Inflammatory macrophage treated with lipopolysaccharide for 1 hour (primary cell): ENCODE data around the gene ARIH1.
A peak's percentile ranks its signal among the peaks of the same experiment; 100 is the strongest.
"Not testable (repeated sequence)": the region's sequence is repeated elsewhere in the genome, so short reads cannot be mapped to it uniquely, and the experiment has no call there.

ENCODE experiments used
- DNase-seq, 2 donors: peaks; one replicate each; pipeline ENCODE4 v3.0.0-alpha.2; 2020 to 2022

ARIH1 gene

DNA sequence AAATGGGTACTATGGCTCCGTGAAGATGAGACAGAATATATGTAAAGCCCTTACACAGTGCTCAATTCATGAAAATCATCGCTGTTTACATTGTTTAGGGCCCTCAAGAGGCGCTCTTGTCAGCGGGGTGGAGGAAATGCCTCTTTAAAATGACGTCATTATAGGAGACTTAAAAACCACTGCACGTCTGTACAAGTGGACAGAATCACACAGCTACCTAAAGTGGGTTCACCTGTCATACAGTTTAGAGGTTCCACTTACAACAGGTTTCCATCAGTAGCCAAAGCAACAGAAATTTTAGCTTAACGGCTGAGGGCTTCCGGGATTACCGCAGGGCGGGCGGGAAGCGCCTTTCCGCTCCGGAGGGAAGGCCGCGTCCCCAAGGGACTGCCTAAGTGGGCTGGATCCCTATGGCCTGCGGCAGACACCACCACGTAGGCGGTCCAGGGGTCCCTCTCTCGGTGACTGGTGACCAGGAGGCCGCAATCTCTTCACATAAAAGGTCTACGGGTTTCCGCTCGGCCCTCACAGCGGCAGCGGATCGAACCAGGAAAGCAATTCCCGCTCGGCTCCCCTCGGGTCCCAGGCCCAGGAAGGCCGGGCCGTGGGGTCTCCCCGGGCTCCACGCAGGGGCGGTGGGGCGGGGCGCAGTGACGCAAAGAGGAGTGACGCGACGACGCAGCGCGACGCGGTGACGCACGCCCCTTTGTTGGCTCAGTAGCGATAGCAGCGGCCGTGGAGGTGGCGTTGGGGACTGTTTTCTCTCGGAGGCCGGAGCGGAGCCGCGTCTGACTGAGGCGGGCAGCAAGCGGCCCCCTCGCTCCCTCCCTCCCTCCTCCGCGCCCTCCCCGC, at the start of gene ARIH1:
ARIH1 (plus strand) TSS at position 717 of the 852 bp plus-strand sequence. CDS start 310 bp downstream, outside the sequence.
- DNase-seq: peak; percentile 91 to 98

DNA sequence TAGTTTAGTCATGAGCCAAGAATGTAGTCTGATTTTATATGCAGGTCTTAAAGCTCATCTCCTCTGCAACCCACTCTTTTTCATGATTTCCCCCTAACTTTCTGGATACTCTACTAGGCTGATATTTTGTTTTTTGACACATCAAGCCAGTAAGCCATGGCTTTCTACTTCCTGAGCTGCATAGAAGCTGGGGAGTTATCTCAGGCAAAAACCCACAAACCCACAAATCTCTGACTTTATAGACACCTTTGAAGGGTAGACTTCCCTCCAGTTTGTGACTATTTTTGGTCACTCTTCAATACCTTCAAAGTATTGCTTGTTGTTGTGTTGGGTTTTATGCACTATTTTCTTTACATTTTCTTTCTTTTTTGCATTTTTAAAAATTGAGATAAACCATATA, 47.4 kb upstream of the ARIH1 start:
- DNase-seq: no peak

- no peak for DNase-seq
Measured at GRCh38 chr15:72437650-72438316, 36.3 kb upstream of the ARIH1 start.

- DNase-seq: not testable (repeated sequence)
Measured at GRCh38 chr15:72442848-72443247, 31.3 kb upstream of the ARIH1 start.

DNA sequence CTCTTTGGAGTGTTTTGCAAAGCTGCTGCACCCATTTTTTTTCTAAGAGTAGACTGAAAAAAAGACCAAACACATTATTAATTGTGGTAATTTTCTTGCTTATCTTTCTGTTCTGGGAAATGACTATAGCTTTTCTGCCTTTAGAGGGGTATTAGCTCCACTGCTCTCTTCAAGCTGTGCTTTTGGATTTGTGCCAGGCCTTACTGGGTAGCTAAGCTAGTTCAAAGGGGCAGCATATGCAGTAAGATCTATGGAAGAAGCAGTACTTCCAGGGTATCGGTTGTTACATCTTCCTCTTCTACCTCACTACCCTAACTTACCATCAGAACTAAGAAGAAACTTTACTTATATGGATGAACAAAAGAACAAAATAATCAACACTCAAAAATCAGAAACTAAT, 28.7 kb upstream of the ARIH1 start:
- no peak for DNase-seq

- DNase-seq: no peak
Measured at GRCh38 chr15:72450805-72451204, 23.3 kb upstream of the ARIH1 start.

DNA sequence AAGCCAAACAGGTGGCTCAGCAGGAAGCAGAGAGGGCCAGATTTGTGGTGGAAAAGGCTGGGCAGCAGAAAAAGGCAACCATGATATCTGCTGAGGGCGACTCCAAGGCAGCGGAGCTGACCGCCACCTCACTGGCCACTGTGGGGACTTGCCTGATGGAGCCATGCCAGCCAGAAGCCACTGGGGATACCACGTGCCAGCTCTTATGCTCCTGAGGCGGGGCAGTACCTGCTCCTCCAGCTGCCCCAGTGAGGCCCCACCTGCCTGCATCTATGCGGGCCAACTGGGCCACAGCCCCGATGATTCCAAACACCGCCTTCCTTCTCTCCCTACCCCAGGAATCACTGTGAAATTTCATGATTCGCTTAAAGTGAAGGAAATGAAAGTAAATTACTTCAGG, 22.9 kb upstream of the ARIH1 start:
- DNase-seq: no peak

- no peak for DNase-seq
Measured at GRCh38 chr15:72456684-72457083, 17.4 kb upstream of the ARIH1 start.

GRCh38 chr15:72460402-72460801, 13.7 kb upstream of the ARIH1 start:
- no peak for DNase-seq

DNA sequence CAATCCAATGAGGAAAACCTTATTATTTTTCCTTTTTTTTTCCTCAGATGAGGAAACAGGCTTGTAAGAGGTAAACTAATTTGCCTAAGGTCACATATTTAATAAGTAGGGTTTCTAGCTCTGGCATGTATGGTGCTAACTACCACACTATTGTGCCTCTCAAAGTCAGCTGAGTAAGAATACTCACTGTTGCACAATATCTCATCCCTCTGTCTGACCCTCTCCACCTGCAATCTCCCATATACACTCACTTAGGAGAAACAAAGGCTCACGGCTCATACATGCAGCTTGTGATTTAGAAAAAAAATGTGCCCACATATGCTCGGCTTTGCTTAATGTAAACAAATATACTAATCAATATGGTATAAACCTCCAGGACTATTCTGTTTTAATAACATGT, 10.4 kb upstream of the ARIH1 start:
- no peak for DNase-seq

DNA sequence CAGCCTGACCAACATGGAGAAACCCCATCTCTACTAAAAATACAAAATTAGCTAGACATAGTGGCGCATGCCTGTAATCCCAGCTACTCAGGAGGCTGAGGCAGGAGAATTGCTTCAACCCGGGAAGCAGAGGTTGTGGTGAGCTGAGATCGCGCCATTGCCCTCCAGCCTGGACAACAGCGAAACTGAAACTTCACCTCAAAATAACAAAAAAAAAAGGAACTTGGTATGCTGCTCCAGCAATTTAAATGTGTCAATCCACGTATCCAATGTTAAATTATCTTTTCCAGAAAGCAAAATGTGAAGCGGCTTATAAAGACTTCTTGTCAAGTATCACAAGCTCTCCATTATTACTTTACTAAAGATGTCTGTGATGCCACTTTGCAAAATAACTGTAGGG, 9.9 kb upstream of the ARIH1 start:
- peak in 1 of 2 donors; percentile 27 for DNase-seq

- DNase-seq: no peak
Measured at GRCh38 chr15:72468103-72468502, 6.0 kb upstream of the ARIH1 start.

DNA sequence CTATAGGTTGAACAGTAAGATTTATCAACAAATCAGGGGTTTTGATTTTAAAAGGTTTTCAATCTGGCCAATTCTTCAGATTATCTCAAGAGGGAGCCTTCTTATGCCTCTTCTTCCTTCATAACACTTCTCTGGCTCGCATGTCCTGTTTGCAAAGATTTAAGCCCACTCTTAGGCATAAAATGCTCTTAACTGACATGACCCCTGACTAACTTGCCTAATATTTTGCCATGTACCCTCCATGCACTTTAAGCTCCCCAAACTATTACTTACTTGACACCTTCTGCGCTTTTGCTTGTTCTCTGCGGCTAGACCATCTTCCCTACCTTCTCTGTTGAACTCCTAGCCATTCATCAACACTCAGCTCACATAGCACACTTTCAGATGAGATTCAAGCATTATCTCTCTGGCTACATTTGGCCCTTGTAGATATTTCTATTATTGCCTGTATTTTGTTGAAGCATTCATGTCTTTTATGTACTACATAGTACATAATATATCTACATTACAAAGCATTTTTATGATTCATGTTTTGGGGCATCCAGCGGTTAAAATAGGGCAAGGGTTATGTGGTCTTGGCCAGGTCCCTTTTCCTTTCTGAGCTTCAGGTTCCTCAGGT, 1.0 kb upstream of the ARIH1 start:
- no peak for DNase-seq

- no peak for DNase-seq
Measured at GRCh38 chr15:72474466-72474911, 359 bp downstream of the ARIH1 start.

DNA sequence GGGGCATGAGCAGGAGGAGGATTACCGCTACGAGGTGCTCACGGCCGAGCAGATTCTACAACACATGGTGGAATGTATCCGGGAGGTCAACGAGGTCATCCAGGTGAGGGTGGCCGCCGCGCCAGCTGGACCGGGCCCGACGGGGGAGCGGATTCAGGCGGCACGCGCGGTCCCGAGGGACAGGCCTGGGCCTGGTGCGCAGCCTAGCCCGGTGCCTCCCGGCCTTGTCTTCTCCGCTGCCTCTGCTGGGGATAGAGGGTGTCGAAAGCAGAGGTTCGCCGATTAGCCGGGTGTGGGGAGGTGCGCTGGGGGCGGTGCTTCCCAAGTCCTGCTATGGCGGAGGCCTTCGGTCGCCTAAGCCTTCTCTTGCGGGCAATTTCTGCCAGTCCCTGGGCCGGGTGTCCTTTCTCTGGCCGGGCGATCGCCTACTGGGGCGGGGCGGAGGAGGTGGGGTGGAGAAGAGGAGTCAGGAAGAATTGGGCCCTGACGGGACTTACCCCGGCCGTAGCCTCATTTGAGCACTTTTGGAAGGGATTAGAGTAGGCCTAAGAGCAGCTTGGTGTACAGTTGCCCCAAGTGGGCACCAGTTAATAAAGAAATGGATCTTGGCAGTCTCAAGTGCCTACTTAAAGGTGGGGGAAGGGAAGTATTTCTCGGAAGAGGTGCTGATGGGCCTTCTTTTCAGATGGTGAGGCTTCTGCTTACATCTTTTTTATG, 940 bp downstream of the ARIH1 start:
- DNase-seq: peak; percentile 72 to 82

DNA sequence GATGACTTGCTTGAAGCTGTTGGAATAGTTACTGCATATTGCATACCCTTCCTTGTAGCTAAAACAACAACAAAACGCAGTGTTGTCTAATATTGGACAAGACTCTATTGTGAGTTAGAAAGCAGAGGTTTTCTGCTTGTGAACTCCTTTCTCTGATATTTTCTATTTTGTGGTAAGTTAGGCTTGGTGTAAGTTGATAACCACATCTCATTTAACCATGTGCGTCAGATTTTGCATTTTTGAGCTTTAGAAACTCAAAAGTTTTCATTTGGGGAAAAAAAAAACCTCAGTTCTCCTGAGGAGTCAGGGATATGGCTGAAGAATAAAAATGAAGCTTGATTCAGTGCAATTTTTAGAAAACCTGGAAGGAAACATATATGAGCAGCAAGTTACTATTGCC, 1.5 kb downstream of the ARIH1 start:
- DNase-seq: no peak

GRCh38 chr15:72476330-72476729, 2.2 kb downstream of the ARIH1 start:
- not testable (repeated sequence) for DNase-seq

DNA sequence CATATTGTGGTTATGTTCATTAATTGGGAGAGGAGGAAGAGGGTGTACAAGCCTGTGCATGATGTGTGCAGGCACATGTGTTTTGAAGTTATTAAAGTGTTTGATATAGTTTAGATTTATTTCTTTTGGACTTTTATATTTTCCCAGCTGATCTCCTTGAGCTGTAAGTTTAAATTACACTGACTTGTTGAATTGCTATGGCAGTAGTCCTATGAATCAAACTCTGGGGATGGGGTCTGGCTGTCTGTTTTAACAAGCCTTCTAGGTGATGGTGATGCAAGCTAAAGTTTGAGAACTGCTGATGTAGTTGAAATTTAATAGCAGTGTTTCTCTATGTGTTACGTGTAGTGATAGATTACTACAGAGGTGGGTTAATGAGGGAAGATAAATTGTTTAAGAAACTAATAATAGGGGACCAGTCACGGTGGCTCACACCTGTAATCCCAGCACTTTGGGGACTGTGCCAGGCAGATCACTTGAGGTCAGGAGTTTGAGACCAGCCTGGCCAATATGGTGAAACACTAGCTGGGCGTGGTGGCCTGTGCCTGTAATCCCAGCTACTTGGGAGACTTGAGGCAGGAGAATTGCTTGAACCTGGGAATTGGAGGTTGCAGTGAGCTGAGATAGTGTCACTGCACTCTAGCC, 7.0 kb downstream of the ARIH1 start:
- no peak for DNase-seq

- DNase-seq: no peak
Measured at GRCh38 chr15:72482275-72482674, 8.1 kb downstream of the ARIH1 start.

GRCh38 chr15:72483279-72483678, 9.1 kb downstream of the ARIH1 start:
- no peak for DNase-seq

DNA sequence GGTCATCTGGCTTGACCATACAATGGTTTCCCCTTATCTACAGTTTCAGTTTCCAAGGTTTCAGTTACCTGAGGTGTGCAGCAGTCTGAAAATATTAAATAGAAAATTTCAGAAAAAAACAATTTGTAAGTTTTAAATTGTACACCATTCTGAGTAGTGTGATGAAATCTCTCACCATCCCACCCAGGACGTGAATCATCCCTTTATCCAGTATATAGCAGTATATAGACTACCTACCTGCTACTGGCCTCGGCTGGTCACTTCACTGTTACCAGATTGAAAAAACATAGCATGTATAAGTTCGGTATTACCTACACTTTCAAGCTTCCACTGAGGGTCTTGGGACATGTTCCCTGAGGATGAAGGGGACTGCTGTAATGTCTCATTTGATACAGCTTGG, 12.0 kb downstream of the ARIH1 start:
- DNase-seq: no peak

GRCh38 chr15:72487070-72487797, 13.1 kb downstream of the ARIH1 start:
- DNase-seq: no peak
